ENCODE results near the gene DPP6.

Gene DPP6

DNA sequence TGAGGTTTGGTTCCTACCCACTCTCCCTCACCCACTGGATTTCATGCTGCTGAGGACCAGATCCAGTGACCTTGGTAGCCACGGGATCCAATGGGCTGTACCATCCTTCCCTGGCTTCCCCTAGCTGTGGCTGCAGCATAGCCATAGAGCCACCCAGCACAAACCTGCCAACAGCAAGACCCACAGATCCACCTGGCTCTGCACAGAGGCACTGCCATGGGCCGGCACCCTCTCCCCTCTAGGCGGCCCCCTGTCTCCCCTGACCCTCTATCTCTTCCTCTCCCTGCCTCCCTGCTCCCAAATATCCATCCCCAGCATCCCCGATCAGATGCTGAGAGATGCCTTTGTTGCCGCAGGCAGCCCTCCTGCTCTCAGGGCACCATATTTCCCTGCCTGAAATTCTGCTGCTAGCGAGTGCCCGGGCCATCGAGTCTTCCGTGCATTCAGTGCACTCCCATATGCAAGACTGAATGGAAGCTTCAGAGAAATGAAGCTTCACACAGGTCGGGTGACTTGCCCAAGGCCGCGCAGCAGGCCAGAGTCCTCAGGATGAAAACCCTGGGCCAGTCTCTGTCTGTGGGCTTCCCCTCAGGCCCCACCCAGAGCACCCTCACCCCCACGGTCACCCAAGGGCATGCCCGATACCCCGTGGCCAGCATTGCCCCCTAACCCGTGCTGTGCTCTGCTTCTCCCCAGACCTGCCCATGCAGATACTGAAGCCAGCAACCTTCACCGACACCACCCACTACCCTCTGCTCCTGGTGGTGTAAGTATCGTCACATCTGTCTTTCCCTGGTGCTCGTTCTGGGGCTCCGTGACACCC lies 819.9 kb downstream of the DPP6 start:
- no peak for DNase-seq

DNA sequence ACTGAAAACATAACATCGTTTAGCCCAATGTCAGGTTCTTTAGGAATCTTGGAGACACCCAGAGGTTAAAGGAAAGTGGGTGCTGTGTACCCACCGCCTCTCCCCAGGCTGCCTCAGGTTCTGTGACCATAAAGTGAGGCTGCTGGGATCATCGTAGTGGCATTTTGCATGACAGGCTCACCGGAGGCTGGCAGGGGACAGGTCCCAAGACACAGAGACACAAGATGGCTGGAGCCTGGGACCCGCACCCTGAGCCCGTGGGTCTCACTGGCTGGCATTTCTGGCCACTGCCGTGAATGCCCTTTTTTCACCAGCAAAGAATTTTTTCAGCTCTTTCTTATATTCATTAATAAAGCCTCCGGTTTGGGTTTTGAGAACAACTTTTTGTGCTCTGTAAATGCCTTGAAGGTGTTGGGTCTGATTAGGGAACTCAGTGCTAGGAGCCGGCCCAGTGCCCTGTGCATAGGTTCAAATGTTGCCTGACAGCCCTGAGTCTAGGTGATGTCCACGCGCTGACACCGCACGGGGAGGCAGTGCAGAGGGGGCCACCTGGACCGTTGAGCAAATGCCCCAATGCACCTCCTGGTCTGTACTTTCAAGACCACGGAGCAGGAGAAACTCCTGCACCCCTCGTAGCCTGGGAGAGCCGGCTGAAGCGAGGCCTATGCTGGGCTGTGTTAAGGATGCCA lies 820.8 kb downstream of the DPP6 start:
- DNase-seq = no peak

DNA sequence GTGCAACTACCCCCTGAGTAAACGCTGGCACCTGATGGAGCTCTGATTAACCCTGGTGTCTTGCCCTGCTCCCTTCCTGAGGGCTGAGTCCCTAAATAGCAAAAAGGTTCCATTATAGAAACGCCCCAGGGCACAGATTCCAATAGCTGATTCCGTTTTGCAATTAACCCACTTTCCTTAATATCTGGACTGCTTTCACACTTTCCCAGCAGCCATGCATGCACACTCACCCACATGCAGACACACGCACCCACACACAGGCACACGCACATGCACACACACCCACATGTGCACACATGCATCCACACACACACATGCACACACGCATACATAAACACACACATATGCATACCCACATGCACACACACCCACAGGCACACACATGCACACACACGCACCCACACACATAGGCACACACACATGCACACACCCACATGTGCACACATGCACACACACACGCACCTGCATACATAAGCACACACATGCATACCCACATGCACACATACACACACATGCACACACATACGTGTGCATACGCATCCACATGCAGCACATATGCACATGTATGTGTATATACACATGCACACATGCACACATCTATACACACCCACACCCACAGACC lies 821.4 kb downstream of the DPP6 start:
- no peak for DNase-seq

DNA sequence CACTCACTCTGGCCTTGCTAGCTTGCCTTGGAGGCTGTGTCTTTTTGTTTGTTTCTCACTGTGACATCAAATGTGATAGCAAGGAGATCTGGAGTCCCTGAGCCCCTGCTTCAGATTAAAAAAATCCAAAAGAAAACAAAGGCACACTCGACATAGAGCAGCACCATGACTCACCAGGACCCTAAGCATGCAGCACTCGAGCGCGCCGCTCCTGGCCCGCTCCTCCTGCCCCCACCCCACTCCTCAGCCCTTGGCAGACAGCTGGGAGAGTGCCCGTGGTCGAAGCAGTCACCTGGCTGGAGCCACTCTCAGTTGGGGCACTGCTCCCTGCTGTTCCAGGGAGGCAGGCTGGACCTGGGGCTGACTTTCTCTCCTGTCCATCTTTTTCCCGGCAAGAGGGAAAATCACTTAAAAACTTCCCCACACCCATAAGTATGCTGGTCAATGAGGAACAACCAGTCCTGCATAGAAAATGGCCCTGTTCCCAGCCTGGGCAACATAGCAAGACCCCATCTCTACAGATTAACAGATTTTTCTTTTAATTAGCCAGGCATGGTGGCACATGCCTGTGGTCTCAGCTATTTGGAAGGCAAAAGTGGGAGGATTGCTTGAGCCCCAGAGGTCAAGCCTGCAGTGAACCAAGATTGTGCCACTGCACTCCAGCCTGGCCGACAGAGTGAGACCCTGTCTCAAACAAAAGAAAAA lies 822.4 kb downstream of the DPP6 start:
- no peak for DNase-seq

DNA sequence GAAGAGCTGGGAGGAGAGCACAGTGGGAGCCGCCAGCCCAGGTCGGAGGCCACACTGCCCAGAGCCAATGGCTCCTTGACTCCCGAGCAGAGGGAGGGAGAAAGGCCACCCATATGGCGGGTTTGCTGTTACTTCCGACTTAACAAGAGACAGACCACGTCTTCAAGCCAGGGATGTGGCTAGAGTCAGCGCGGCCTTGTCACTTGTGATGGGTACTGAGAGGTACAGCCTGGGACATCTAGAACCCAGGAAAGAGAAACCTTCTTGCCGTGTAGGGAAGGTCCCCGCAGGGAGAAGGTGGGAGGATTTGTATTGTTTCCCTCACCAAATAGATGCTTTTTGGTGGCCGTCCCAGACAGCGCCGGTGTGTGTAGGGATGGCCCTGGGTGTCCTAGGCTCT lies 823.1 kb downstream of the DPP6 start:
- no peak for DNase-seq

DNA sequence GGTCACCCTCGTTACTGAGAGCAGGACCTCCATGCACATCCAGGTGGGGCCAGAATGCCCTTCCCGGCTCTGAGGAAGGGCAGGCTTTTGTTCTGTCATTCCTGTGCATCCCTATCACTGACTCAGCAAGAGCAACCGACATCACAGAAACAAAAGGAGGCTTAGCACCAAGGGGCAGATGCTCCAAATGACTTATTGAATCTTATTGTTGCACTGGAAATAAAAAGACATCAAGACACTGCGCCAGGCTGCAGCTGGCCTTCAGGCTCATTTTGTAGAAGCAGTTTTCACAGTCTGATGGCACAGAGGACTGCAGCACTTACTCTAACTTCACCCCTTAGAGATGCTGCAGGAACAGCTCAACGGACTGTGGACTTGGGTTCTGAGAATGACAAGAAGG lies 824.3 kb downstream of the DPP6 start:
- no peak for DNase-seq

DNA sequence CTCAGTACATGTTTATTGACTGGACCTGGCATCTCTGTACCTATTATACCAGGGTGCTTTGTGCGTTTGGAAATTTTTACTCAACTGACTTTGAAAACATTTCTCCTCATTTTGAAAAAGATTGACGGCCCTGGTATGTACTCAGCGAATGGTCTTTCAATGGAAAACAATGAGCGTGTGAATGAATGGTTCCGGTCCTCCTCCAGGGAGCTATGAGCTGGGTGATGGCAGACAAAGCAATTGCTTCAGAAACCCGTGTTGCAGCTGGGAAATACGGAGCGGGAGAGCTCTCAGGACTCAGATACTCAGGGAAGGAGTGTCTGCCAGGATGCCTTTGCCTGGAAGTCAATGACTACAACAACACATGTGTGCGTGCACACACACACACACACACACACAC lies 824.8 kb downstream of the DPP6 start:
- DNase-seq = no peak

DNA sequence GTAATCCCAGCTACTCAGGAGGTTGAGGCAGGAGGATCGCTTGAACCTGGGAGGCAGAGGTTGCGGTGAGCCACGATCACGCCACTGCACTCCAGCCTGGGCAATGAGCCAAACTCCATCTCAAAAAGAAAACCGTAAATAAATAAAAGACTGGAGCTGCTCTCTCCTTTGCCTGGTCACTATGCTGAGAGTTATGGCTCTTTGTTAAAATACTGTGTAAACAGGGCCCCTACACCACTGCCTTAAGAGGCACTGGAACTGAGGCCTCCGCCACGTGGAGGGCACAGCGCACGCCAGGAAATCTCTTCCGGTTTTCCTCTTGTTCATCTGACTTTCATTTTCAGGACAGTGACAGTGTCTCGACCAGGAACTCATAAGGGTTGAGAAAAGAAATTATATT lies 827.4 kb downstream of the DPP6 start:
- DNase-seq = no peak

DNA sequence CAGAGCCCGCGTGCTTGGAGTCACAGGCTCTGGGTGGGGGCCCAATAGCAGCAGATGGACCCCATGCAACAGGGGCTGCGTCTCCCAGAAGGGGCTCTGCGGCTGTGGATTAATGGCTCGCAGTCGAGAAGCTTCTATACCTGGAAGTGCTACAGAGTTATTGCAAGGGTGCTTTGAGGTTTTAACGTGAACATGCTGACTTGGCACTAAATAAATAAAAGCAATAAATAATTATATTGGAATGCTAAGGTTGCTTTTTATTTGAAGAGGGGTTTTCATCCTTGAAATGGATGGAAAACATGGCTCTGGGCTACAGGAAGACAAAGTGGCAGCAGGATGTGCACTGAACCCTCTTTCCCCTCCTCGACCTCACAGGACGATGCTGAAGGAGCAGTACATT lies 828.3 kb downstream of the DPP6 start:
- no peak for DNase-seq

DNA sequence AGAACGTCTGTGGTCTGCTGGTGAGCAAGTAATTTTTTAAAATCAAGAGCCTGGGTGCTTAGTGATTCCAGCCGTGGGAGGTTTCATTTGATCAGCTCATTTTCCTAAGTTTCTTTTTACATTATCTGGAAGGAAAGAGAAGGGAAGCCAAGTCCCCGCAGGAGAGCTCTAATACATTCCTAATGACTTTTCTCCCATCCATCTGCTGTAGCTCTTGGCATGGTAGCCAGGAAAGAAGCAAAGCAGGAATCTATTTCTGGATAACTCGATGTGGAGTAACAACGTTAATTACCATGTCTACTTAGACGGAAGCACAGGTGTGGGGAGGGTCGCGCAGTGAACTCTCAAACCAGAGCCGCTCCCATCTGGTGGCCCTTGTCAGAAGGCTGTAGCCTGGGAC lies 828.8 kb downstream of the DPP6 start:
- DNase-seq = no peak

DNA sequence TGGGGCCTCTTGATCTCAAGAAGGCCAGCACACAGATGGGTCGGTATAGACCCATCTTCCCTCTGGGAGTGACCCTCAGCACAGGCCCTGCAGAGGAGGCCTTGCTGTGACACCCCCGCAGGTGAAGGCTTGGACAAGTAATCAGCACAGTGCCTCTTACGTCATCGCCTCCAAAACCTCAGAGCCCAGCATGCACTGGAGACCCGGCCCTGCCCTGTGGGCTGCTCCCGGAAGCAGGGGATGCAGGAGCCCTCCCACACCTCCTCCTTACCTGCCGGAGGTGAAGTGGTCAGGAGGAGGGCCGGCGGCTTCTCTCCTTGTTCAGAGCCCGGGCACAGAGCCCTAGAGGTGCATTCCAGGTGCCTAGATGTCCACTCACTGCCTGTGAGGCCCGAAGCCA lies 829.3 kb downstream of the DPP6 start:
- no peak for DNase-seq

DNA sequence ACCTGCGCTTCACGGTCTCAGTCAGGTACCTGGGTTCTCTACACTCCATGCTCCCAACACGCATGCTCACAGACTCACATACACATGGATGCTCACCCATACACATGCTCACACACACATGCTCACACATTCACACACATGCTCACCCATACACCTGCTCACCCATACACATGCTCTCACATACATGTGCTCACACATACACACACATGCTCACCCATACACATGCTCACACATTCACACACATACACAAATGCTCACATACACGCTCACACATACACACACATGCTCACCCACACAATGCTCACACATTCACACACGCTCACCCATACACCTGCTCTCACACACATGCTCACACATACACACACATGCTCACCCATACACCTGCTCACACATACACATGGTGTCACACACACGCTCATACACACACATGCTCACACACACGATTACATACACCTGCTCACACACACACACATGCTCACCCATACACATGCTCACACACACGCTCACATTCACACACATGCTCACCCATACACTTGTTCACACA lies 830.8 kb downstream of the DPP6 start:
- DNase-seq = no peak

DNA sequence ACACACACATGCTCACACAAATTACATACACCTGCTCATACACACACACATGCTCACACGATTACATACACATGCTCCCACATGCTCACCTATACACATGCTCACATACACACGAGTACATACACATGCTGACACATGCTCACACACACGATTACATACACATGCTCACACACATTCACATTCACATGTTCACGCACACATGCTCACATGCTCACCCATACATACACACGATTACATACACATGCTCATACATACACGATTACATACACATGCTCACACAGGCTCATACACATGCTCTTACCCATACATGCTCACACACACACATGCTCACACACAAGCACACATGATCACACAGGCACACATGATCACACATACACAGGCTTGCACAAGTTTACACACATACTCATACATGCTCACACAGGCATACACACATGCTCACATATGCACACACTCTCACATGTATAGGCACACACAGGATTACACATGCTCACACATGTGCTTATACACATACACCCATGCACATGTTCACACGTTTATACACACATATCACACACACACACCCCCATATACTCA lies 832.2 kb downstream of the DPP6 start:
- no peak for DNase-seq

DNA sequence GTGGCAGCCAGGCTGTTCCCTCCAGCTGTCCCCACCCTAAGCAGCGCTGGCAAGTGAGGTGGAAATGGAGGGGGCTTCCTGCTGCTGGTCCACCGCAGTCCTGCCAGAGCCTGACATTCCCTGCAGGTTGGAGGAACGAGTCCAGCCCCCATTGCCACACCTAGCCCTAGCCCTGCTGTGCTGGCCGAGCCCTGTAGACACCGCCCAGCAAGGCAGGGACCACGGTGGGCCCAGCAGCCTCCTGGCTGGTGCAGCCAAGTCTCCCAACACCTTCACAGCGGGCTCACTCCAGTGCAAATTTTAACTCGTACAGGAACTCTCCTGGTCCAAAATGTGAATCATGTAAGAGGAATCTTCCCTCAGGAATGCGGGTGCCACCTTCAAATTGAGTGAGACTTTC lies 834.4 kb downstream of the DPP6 start:
- DNase-seq = no peak

DNA sequence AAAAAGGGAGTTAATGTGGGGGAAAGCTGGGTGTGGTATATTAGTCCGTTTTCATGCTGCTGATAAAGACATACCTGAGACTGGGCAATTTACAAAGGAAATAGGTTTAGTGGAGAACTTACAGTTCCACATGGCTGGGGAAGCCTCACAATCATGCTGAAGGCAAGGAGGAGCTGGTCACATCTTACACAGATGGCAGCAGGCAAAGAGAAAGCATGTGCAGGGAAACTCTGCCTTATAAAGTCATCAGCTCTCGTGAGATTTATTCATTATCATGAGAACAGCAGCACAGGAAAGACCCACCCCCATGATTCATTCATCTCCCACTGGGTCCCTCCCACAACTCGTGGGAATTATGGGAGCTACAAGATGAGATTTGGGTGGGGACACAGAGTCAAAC lies 836.5 kb downstream of the DPP6 start:
- no peak for DNase-seq

DNA sequence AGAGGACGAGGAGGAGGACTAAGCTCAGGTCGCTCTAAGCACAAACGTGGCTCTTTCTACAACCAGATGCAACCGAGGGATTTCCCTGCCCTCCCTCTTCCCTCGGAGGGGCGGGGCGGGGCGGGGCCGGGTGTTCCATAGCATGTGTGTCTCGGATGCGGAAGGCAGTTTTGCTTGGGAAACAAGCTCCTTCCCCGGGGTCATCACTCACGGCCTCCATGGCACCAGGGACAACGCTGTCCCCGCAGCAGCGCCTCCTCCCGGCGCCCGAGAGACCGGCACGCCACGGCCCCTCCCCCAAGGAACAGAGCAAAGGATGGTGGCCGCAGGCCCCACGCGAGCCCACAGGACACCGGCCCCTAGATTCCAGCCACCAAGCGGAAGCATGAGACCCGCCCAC lies 840.3 kb downstream of the DPP6 start:
- DNase-seq = no peak

DNA sequence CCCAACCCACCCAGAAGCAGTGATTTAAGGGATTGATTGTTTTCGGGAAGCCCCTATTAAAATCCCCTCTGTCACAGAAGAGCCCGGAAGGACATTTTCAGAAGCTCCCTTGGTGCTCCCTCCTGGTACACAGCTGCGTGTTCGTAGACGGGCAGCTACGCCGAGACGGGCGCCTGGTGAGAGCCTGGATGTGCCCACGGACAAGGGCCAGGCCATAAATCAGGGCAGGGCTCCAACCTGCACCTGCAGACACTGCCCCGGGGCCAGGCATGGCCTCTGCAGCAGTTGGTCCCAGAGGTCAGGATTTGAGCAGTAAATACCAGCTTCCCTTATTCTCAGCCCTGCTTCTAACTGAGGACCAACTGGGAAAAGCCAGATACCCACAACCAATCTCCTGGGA lies 843.9 kb downstream of the DPP6 start:
- DNase-seq = no peak

DNA sequence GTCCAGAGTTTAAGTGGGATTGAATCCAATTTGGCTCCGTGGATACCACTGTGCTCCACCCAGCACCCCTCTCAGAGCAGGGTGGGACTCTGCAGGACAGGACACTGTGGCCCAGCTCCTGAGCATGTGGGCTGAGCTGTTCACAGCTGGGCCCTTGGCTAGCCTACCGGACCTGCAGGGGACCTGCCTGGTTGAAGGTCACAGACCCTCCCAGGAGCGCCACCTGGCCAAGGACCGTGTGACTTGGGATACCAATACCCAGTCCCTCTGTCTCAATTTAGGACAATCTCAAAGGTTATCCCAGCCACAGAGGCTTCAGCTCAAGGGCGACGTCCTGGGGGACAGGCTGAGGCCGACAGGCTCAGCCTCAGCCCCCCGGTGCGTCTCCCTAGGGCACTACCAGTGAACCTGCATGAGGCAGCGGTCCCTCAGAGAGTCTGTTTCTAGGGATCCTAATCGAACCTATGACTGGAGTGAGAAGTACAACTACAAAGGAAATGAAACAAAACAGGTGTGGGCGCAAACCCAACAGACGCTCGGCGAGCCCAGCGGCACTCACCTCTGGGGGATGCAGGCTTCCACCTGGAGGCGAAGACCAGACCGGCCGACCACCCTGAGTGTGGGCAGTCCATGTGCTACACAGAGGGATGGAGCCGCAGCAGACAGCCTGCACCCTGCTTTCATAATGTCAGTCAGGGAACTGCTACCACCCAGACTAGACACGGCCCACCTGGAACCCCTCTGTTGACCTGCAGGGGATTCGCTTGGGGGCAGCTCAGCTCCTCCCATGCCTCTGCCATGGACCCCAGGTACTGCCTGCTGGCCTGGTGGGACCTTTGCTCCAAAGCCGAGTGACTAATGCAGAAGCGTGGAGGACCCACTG lies 847.0 kb downstream of the DPP6 start:
- DNase-seq = no peak

DNA sequence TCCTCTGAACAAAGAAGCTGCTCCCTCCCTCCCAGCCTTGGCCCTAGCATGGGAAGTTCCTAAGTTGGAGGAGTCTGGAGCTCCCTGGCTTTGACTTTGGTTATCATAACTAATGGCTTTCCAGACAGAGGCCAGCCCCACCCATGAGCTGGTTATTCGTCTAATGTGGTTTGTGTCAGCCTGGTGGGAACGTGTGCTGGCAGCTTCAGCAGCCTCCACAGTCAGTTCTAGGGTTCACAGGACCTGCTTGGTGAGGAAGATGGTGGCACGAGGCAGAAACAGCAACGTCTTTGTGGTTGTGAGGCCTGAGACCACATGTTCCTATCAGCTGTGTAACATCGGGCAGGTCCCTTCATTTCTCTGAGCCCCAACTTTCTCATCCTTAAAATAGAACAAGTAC lies 847.7 kb downstream of the DPP6 start:
- no peak for DNase-seq

DNA sequence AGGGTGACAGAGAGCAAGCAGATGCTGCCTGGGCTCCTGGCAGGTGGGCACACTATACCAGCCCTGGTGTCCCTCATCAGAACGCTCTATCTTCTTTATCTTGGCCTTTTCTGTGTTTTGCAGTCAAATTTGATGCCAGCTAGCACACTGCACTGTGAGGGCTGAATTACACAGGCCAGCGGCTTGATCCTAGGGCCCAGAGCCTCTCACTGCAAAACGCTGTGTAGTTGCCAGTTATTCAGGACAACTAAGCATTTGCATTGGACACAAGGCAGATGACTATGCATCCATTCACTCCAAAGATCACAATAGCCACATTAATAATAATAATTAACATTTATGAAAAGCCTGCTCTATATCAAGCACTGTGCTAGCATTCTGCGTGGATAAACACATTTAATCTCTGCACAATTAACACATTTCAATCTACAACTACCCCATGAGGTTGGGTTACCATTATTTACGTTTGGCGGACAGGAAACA lies 850.4 kb downstream of the DPP6 start:
- no peak for DNase-seq

DNA sequence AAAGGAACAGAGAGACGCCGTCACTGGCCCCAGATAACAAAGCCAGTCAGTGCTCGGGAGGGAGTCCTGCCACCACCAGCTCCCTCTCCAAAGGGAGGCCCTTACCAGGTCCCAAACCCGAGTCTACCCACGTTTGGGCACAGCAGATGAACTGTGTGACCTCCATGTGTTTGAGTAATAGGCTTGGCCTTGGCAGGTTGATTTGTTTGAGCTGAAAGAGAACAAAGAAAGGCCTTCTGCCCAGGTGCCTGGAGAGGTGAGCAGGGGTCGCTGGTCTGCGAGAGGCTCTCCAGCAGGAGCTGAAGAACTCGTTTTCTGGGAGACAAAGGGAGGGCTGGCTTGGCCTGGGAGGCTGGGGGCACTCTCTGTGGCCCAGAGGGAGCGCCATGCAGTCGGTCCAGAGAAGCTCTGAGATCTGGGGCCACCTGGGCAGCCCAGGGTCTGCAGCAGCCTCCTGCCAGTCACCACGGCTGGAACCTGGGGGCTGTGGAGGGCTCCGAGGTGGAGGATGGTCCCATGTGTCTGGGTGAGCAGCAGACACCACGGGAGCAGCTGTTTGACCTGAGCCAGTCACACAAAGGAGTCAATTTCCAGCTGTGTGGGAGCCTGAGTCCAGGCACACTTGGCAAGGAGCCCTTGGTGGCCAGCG lies 851.0 kb downstream of the DPP6 start:
- DNase-seq = no peak
